Right renal cortex interstitium (tissue), 3 donors: ENCODE data around the gene CCNL1. TPM values are rescaled to one million over a fixed set of nuclear protein-coding genes. Genes with fewer than 3 reads are reported as not detected.
"Not testable (repeated sequence)": the region's sequence is repeated elsewhere in the genome, so short reads cannot be mapped to it uniquely, and the experiment has no call there.

Source experiments
- DNase-seq, 3 donors: peaks; one replicate each; pipeline ENCODE4 v3.0.0-alpha.2; 2013; ENCODE audit warnings: low read depth in 3 of 3, low spot score in 2 of 3
- polyA plus RNA-seq, 3 donors: library from polyadenylated mRNA; unstranded; fragments of 120-200 nt; gene quantifications; one replicate each; pipeline ENCODE4 v1.2.1, GENCODE V29; 2013; ENCODE audit not compliant: insufficient read length in 3 of 3

Gene CCNL1
- polyA plus RNA-seq, 3 donors: 150 to 242 (median 174) TPM

- DNase-seq: no peak
These were observed 12.8 kb upstream of the CCNL1 start for GRCh38 chr3:157172746-157173145.

- no peak for DNase-seq
These were observed 10.9 kb upstream of the CCNL1 start for GRCh38 chr3:157170861-157171260.

- DNase-seq: no peak
These were observed 7.6 kb upstream of the CCNL1 start for GRCh38 chr3:157167371-157168042.

- DNase-seq: no peak
These were observed 6.6 kb upstream of the CCNL1 start for GRCh38 chr3:157166561-157166960.

GRCh38 chr3:157166115-157166514 is 6.2 kb upstream of the CCNL1 start:
- no peak for DNase-seq

GRCh38 chr3:157163217-157163953 is 3.4 kb upstream of the CCNL1 start:
- DNase-seq: no peak

GRCh38 chr3:157162620-157163019 is 2.7 kb upstream of the CCNL1 start:
- DNase-seq: not testable (repeated sequence)

- DNase-seq: peak in 2 of 3 donors; percentile 51 to 61
These were observed 894 bp upstream of the CCNL1 start for GRCh38 chr3:157160658-157161424.

- DNase-seq: peak in 2 of 3 donors; percentile 21 to 35
These were observed 748 bp downstream of the CCNL1 start for GRCh38 chr3:157159037-157159761.

GRCh38 chr3:157157836-157158235 is 2.1 kb downstream of the CCNL1 start:
- no peak for DNase-seq

- DNase-seq: no peak
These were observed 2.9 kb downstream of the CCNL1 start for GRCh38 chr3:157156837-157157635.

GRCh38 chr3:157155591-157155990 is 4.4 kb downstream of the CCNL1 start:
- no peak for DNase-seq

- DNase-seq: no peak
These were observed 5.2 kb downstream of the CCNL1 start for GRCh38 chr3:157154563-157155330.

- DNase-seq: no peak
These were observed 7.0 kb downstream of the CCNL1 start for GRCh38 chr3:157152930-157153329.

- DNase-seq: no peak
These were observed 7.5 kb downstream of the CCNL1 start for GRCh38 chr3:157152438-157152837.

GRCh38 chr3:157151627-157152026 is 8.3 kb downstream of the CCNL1 start:
- no peak for DNase-seq

GRCh38 chr3:157151151-157151550 is 8.8 kb downstream of the CCNL1 start:
- DNase-seq: no peak

GRCh38 chr3:157149136-157149696 is 10.7 kb downstream of the CCNL1 start:
- no peak for DNase-seq
